ENCODE data around the gene IRF2. TPM values are rescaled to one million over a fixed set of nuclear protein-coding genes. Genes with fewer than 3 reads are reported as not detected.
A peak's percentile ranks its signal among the peaks of the same experiment; 100 is the strongest.

IRF2 gene
- total and polyA plus RNA-seq, 4 donors: 16.4 to 65.8 (median 43.1) TPM

DNA sequence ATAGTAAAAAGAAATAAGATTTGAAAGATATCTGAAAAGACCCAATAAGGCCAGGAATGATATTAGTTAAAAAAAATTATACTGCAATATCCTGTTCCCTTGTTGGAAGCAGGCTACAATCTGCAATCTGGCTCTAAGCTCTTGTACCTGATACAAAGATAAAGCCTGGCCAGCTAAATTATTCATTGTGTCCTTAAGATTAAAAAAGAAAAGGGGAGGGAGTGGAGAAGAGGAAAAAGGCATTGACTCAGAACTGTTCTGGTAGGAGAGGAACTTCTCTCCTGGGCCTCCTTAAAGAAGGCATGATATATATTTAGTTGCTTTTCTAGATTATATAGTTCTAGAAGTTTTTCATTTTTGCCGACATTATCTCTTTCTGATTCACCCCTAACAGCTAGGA lies 46.7 kb downstream of the IRF2 start:
- Histone ChIP-seq H3K4me3 (no peak overlapping the region), H3K9ac (ENCODE audit: insufficient read depth in 1 of 2, low read length in 2 of 2) (no peak overlapping the region), H3K9me3 (ENCODE audit: control insufficient read depth in 4 of 4, insufficient read depth in 3 of 4, low read length in 3 of 4) (peaks cover 0 to 4% (median 0%) of the 10 kb centered on the region in 4 donors), H3K4me1 (ENCODE audit: control insufficient read depth in 5 of 5, insufficient read depth in 5 of 5, low read length in 5 of 5) (peaks cover 0 to 10% (median 0%) of the 10 kb centered on the region in 5 donors), H3K27me3 (ENCODE audit: control insufficient read depth in 3 of 3, insufficient read depth in 3 of 3, low read length in 2 of 3) (no peaks in the 10 kb centered on the region), H3K36me3 (ENCODE audit: control insufficient read depth in 4 of 4, insufficient read depth in 4 of 4, low read length in 4 of 4) (peaks cover 3 to 31% (median 17%) of the 10 kb centered on the region in 4 donors), H3K27ac (ENCODE audit: low read depth in 1 of 2, low read length in 1 of 2) (no peak overlapping the region)
- DNase-seq (no peak), ATAC-seq (ENCODE audit: insufficient read depth, low FRiP score) (no peak)
- TF ChIP-seq, protein P1, sequence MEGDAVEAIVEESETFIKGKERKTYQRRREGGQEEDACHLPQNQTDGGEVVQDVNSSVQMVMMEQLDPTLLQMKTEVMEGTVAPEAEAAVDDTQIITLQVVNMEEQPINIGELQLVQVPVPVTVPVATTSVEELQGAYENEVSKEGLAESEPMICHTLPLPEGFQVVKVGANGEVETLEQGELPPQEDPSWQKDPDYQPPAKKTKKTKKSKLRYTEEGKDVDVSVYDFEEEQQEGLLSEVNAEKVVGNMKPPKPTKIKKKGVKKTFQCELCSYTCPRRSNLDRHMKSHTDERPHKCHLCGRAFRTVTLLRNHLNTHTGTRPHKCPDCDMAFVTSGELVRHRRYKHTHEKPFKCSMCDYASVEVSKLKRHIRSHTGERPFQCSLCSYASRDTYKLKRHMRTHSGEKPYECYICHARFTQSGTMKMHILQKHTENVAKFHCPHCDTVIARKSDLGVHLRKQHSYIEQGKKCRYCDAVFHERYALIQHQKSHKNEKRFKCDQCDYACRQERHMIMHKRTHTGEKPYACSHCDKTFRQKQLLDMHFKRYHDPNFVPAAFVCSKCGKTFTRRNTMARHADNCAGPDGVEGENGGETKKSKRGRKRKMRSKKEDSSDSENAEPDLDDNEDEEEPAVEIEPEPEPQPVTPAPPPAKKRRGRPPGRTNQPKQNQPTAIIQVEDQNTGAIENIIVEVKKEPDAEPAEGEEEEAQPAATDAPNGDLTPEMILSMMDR (IDR thresholded peaks at IDR 0.05; ENCODE audit: control extremely low read depth, extremely low read depth): no peak
- WGBS, 2 donors: 72 to 79% methylated on average over 1 of the region's 1 CpG

DNA sequence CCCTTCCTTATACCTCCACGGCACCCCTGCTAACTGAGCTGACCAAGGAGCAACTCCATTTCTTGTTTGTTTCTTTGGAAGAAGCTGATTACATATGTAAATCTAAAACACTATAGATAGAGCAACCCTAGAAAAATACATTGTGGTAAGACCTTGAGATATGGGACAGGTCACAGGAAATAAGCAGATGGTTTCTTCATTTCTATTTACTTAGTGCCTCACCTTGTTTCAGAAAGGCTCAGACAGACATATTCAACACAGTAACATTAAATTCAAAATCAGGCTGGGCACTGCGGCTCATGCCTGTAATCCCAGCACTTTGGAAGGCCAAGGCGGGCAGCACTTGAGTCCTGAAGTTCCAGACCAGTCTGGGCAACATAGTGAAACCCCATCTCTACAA lies 47.3 kb downstream of the IRF2 start:
- TF ChIP-seq, protein P1 (IDR thresholded peaks at IDR 0.05; ENCODE audit: control extremely low read depth, extremely low read depth): no peak
- DNase-seq (no peak), ATAC-seq (ENCODE audit: insufficient read depth, low FRiP score) (no peak)
- H3K36me3 ChIP-seq (ENCODE audit: control insufficient read depth in 4 of 4, insufficient read depth in 4 of 4, low read length in 4 of 4): peaks cover 3 to 34% (median 17%) of the 10 kb centered on the region in 4 donors
- H3K4me3 ChIP-seq: no peak overlapping the region
- peaks cover 0 to 10% (median 0%) of the 10 kb centered on the region in 5 donors for H3K4me1 ChIP-seq (ENCODE audit: control insufficient read depth in 5 of 5, insufficient read depth in 5 of 5, low read length in 5 of 5)
- H3K27me3 ChIP-seq (ENCODE audit: control insufficient read depth in 3 of 3, insufficient read depth in 3 of 3, low read length in 2 of 3): no peaks in the 10 kb centered on the region
- no peak overlapping the region for H3K27ac ChIP-seq (ENCODE audit: low read depth in 1 of 2, low read length in 1 of 2)
- H3K9me3 ChIP-seq (ENCODE audit: control insufficient read depth in 4 of 4, insufficient read depth in 3 of 4, low read length in 3 of 4): peaks cover 0 to 6% (median 0%) of the 10 kb centered on the region in 4 donors
- H3K9ac ChIP-seq (ENCODE audit: insufficient read depth in 1 of 2, low read length in 2 of 2): no peak overlapping the region
- 90 to 94% methylated on average over 3 of the region's 3 CpGs for WGBS, 2 donors

DNA sequence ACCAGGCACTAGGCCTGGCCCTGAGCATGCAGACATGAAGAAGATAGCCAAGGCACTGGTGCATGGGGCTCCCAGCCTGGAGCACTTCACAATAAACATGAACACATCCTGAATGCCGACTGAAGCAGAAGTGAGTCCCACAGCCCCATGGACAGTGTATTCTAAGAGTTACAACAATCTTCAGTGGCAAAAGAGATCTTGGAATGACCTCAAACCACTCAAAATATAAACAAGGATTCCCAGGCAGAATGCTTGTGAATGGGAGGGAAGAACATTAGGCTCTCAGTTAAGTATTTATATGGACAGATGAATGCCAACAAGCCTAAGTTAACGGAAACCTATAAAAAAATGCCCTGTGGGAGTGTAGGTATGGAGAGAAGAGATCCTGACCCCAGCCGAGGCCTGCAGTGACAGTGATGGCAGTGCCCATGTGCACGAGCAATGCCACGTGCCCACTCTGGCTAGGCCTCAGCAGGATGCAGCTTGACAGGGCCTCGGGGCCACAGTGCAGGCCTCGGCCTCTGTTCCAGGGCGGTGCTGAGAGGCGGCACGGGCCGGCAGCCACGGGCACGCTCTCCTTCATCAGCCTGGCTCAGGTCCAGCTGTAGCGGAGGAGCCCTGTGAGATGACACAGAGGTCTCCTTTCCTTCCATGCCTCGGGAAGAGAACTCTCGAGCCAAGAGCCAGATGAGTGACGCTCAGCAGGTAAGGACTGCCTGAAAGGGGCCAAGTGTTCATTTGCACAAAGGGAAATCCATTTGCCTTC lies 49.2 kb downstream of the IRF2 start:
- H3K9me3 ChIP-seq (ENCODE audit: control insufficient read depth in 4 of 4, insufficient read depth in 3 of 4, low read length in 3 of 4): peaks cover 0 to 6% (median 0%) of the 10 kb centered on the region in 4 donors
- DNase-seq: no peak
- no peaks in the 10 kb centered on the region for H3K27me3 ChIP-seq (ENCODE audit: control insufficient read depth in 3 of 3, insufficient read depth in 3 of 3, low read length in 2 of 3)
- peaks cover 0 to 10% (median 0%) of the 10 kb centered on the region in 5 donors for H3K4me1 ChIP-seq (ENCODE audit: control insufficient read depth in 5 of 5, insufficient read depth in 5 of 5, low read length in 5 of 5)
- H3K36me3 ChIP-seq (ENCODE audit: control insufficient read depth in 4 of 4, insufficient read depth in 4 of 4, low read length in 4 of 4): peaks cover 3 to 34% (median 17%) of the 10 kb centered on the region in 4 donors
- TF ChIP-seq, protein P1 (IDR thresholded peaks at IDR 0.05; ENCODE audit: control extremely low read depth, extremely low read depth): no peak
- no peak for ATAC-seq (ENCODE audit: insufficient read depth, low FRiP score)
- no peak overlapping the region for H3K4me3 ChIP-seq
- H3K27ac ChIP-seq (ENCODE audit: low read depth in 1 of 2, low read length in 1 of 2): peak overlapping the region in 1 of 2 donors; percentile 63
- no peak overlapping the region for H3K9ac ChIP-seq (ENCODE audit: insufficient read depth in 1 of 2, low read length in 2 of 2)
- WGBS, 2 donors: 58 to 74% methylated on average over 17 of the region's 17 CpGs
